ENCODE measurements around the gene EED.

The EED gene

DNA sequence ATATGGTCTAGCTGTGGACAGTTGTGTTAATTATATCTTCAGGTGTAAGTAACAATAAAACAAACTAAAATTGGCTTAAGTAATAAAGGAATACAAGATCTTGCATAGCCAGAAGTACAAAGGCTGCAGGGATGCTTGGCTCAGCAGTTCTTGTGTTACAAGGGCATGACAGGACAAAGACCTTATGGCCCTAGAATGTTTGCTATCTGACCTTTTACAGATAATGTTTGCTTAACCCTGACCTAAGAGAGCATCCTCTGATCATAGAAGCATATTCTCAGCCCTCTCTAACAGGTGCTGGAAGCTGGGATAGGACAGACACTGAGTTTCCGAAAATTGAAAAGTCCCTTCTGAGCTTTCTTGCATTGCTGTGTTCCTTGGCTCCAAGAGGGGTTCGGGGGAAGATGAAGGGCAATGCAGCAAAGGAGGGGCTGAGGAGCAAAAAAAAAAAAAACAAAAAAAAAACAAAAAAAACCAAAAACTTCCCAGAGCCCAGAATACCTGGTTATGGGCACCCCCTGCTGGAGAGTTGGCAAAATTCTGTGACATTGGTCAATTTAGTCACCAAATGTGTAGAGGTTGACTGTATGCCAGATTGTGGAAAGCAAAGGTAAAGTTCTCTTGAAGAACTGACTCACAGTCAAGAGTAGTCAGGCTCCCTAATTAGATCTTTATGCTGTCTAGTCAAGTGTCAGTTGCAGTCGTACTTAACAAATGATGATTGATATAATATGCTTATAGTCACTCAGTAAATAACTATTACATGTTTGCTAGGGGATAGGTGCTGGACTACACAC lies 47.1 kb downstream of the EED start:
- TF ChIP-seq, protein P1, sequence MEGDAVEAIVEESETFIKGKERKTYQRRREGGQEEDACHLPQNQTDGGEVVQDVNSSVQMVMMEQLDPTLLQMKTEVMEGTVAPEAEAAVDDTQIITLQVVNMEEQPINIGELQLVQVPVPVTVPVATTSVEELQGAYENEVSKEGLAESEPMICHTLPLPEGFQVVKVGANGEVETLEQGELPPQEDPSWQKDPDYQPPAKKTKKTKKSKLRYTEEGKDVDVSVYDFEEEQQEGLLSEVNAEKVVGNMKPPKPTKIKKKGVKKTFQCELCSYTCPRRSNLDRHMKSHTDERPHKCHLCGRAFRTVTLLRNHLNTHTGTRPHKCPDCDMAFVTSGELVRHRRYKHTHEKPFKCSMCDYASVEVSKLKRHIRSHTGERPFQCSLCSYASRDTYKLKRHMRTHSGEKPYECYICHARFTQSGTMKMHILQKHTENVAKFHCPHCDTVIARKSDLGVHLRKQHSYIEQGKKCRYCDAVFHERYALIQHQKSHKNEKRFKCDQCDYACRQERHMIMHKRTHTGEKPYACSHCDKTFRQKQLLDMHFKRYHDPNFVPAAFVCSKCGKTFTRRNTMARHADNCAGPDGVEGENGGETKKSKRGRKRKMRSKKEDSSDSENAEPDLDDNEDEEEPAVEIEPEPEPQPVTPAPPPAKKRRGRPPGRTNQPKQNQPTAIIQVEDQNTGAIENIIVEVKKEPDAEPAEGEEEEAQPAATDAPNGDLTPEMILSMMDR (IDR thresholded peaks at IDR 0.05; ENCODE audit: low read depth, low read length) = peak; percentile 51
- H3K27me3 ChIP-seq (ENCODE audit: insufficient read depth, low read depth, severe bottlenecking) = no peaks in the 10 kb centered on the region
- DNase-seq = peak; percentile 29

DNA sequence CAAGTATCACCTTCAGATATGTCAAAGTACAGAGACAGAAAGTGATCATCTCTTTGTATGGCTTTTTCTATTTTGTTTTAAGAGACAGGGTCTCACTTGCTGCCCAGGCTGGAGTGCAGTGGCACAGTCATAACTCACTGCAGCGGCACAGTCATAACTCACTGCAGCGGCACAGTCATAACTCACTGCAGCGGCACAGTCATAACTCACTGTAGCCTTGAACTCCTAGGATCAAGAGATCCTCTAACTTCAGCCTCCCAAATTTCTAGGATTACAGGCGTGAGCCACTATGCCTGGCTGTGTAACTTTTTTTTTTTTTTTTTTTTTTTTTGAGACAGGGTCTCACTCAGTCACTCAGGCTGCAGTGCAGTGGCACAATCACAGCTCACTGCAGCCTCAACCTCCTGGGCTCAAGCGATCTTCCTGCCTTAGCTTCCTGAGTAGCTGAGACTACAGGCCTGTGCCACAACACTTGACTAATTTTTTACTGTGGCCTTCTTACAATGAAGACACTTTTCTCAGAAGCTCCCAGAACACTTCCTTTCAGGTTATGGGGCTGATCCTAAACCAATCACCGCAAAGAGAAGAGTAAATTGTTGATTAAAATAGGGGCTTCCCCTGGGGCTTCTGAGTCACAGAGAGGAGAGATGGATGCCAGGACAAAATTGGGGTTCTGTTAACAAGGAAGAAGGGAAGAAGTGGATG lies 48.5 kb downstream of the EED start:
- DNase-seq = no peak
- Histone ChIP-seq H3K27me3 (ENCODE audit: insufficient read depth, low read depth, severe bottlenecking) (no peaks in the 10 kb centered on the region), H3K27ac (no peak overlapping the region), H3K36me3 (no peaks in the 10 kb centered on the region), H3K9me3 (ENCODE audit: severe bottlenecking) (no peaks in the 10 kb centered on the region), H3K4me3 (ENCODE audit: low read depth, low read length) (no peak overlapping the region)
- TF ChIP-seq, protein P1 (IDR thresholded peaks at IDR 0.05; ENCODE audit: low read depth, low read length) = no peak

More for the DNA sequence above, 47.1 kb downstream of the EED start:
- Histone ChIP-seq H3K36me3 (no peaks in the 10 kb centered on the region), H3K9me3 (ENCODE audit: severe bottlenecking) (no peaks in the 10 kb centered on the region), H3K4me3 (ENCODE audit: low read depth, low read length) (no peak overlapping the region), H3K27ac (no peak overlapping the region)

DNA sequence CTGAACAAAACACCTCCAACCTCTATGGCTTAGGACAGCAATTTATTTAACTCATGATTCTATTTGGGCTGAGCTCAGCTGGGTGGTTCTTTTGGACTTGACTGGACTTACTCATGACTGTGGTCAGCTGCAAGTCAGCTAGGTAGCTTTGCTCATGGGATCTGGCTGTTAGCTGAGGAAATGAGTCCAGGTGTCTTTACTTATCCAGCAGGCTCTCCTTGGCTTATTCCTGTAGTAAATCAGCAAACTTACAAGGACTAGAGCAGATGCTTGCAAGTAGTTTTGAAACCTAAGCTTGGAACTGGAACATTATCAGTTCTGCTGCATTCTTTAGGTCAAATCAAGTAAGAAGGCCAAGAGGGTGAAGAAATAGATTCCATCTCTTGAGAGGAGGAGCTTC lies 49.5 kb downstream of the EED start:
- Histone ChIP-seq H3K36me3 (no peaks in the 10 kb centered on the region), H3K9me3 (ENCODE audit: severe bottlenecking) (no peaks in the 10 kb centered on the region), H3K27me3 (ENCODE audit: insufficient read depth, low read depth, severe bottlenecking) (no peaks in the 10 kb centered on the region), H3K4me3 (ENCODE audit: low read depth, low read length) (no peak overlapping the region), H3K27ac (no peak overlapping the region)
- TF ChIP-seq, protein P1 (IDR thresholded peaks at IDR 0.05; ENCODE audit: low read depth, low read length) = no peak
- DNase-seq = no peak

DNA sequence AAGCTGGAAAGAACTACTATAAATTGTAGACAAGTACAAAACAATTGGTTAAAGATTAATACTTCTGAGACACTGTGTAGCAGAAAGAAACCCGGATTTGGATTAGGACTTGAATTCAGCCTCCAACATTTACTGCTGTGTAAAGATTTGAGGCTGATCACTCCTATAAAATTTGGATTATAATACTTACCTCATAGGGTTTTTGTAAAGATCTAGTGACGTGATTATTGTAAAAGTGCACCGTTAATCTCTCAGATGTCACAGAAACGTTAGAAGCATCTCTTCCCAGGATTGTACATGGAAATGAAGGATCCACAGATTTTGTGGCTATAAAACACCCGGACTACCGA lies 57.2 kb downstream of the EED start:
- TF ChIP-seq, protein P1 (IDR thresholded peaks at IDR 0.05; ENCODE audit: low read depth, low read length) = no peak

DNA sequence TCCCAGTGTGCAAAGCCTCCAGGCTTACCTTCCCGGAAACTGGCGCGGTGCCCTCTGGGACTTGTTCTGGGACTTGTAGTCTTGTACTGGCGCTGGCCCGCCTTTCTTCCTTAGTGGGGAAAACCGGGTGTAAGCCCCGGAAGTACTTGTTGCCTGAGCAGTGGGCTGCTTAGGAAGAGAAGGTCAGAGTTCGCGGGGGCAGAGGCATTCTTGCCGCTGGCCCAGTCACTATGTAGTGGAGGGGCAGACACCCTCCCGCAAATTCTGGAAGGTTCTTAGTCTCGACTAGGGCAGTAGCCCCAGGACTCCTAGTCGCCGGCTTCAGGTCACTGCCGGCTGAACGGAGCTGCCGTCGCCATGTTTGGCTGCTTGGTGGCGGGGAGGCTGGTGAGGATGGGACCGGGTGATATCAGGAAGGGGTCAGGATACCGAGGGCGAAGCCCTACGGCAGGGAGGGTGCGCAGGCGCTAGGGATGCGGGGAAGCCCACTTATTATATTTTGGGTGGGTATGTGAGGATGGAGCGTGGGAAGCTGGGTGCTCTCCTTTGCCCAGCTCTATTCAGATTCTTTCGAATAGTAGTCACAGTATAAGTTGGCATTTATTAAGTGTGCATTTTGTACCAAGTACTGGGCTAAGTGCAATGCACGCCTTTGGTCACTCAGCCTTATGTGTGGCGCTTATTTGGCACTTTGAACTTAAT lies 57.7 kb downstream of the EED start, which contains the start of gene HIKESHI:
Gene HIKESHI (plus strand): TSS at position 149 of the 702 bp plus-strand sequence. CDS start 209 bp downstream, at position 358.
- DNase-seq = peak; percentile 99
- TF ChIP-seq, protein P1 (IDR thresholded peaks at IDR 0.05; ENCODE audit: low read depth, low read length) = no peak
- no peaks in the 10 kb centered on the region for H3K9me3 ChIP-seq (ENCODE audit: severe bottlenecking)

More for the DNA sequence above, 57.2 kb downstream of the EED start:
- Histone ChIP-seq H3K27me3 (ENCODE audit: insufficient read depth, low read depth, severe bottlenecking) (no peaks in the 10 kb centered on the region), H3K9me3 (ENCODE audit: severe bottlenecking) (no peaks in the 10 kb centered on the region), H3K27ac (peak overlapping the region; percentile 89; the same call in 1 of the 2 replicates), H3K36me3 (peaks cover 6% of the 10 kb centered on the region), H3K4me3 (ENCODE audit: low read depth, low read length) (peak overlapping the region; percentile 82)
- no peak for DNase-seq

More for the DNA sequence above, 57.7 kb downstream of the EED start, which contains the start of gene HIKESHI:
- peak within 1 kb of the TSS; percentile 82 for H3K4me3 ChIP-seq (ENCODE audit: low read depth, low read length)
- H3K36me3 ChIP-seq = peaks cover 6% of the 10 kb centered on the region
- H3K27ac ChIP-seq = peak within 1 kb of the TSS; percentile 89
- H3K27me3 ChIP-seq (ENCODE audit: insufficient read depth, low read depth, severe bottlenecking) = no peaks in the 10 kb centered on the region
